Measurements from ENCODE around the gene MAP1LC3A. TPM values are rescaled to one million over a fixed set of nuclear protein-coding genes. Genes with fewer than 3 reads are reported as not detected.

Gene MAP1LC3A
- polyA plus RNA-seq, 4 donors: 21.6 to 40.7 (median 24.0) TPM

- no peak for DNase-seq (ENCODE audit: low read depth in 4 of 4, low spot score in 3 of 4)
Observed at GRCh38 chr20:34528921-34529297, 29.6 kb upstream of the MAP1LC3A start.

- DNase-seq (ENCODE audit: low read depth in 4 of 4, low spot score in 3 of 4): no peak
Observed at GRCh38 chr20:34529742-34530141, 28.8 kb upstream of the MAP1LC3A start.

GRCh38 chr20:34530342-34530741 lies 28.2 kb upstream of the MAP1LC3A start:
- no peak for DNase-seq (ENCODE audit: low read depth in 4 of 4, low spot score in 3 of 4)

GRCh38 chr20:34531608-34532265 lies 26.8 kb upstream of the MAP1LC3A start:
- no peak for DNase-seq (ENCODE audit: low read depth in 4 of 4, low spot score in 3 of 4)

GRCh38 chr20:34532320-34532719 lies 26.2 kb upstream of the MAP1LC3A start:
- no peak for DNase-seq (ENCODE audit: low read depth in 4 of 4, low spot score in 3 of 4)

- DNase-seq (ENCODE audit: low read depth in 4 of 4, low spot score in 3 of 4): no peak
Observed at GRCh38 chr20:34532756-34533155, 25.8 kb upstream of the MAP1LC3A start.

- DNase-seq (ENCODE audit: low read depth in 4 of 4, low spot score in 3 of 4): no peak
Observed at GRCh38 chr20:34534391-34535165, 23.9 kb upstream of the MAP1LC3A start.

- no peak for DNase-seq (ENCODE audit: low read depth in 4 of 4, low spot score in 3 of 4)
Observed at GRCh38 chr20:34535301-34535840, 23.1 kb upstream of the MAP1LC3A start.

- DNase-seq (ENCODE audit: low read depth in 4 of 4, low spot score in 3 of 4): no peak
Observed at GRCh38 chr20:34535857-34536256, 22.7 kb upstream of the MAP1LC3A start.

GRCh38 chr20:34536798-34537394 lies 21.6 kb upstream of the MAP1LC3A start:
- DNase-seq (ENCODE audit: low read depth in 4 of 4, low spot score in 3 of 4): no peak

- DNase-seq (ENCODE audit: low read depth in 4 of 4, low spot score in 3 of 4): no peak
Observed at GRCh38 chr20:34537651-34538050, 20.9 kb upstream of the MAP1LC3A start.

- no peak for DNase-seq (ENCODE audit: low read depth in 4 of 4, low spot score in 3 of 4)
Observed at GRCh38 chr20:34538671-34539123, 19.8 kb upstream of the MAP1LC3A start.

- no peak for DNase-seq (ENCODE audit: low read depth in 4 of 4, low spot score in 3 of 4)
Observed at GRCh38 chr20:34539756-34540155, 18.8 kb upstream of the MAP1LC3A start.

- DNase-seq (ENCODE audit: low read depth in 4 of 4, low spot score in 3 of 4): no peak
Observed at GRCh38 chr20:34540596-34541263, 17.8 kb upstream of the MAP1LC3A start.

GRCh38 chr20:34541264-34541901 lies 17.1 kb upstream of the MAP1LC3A start:
- DNase-seq (ENCODE audit: low read depth in 4 of 4, low spot score in 3 of 4): no peak

- DNase-seq (ENCODE audit: low read depth in 4 of 4, low spot score in 3 of 4): no peak
Observed at GRCh38 chr20:34541917-34542316, 16.6 kb upstream of the MAP1LC3A start.

- DNase-seq (ENCODE audit: low read depth in 4 of 4, low spot score in 3 of 4): no peak
Observed at GRCh38 chr20:34542439-34542838, 16.1 kb upstream of the MAP1LC3A start.

- DNase-seq (ENCODE audit: low read depth in 4 of 4, low spot score in 3 of 4): no peak
Observed at GRCh38 chr20:34543463-34544056, 15.0 kb upstream of the MAP1LC3A start.

GRCh38 chr20:34544109-34544796 lies 14.3 kb upstream of the MAP1LC3A start:
- DNase-seq (ENCODE audit: low read depth in 4 of 4, low spot score in 3 of 4): no peak

Data from right renal pelvis (tissue), 4 donors.